Vagina (tissue), 2 donors: ENCODE results near the gene CD180. TPM values are rescaled to one million over a fixed set of nuclear protein-coding genes. Genes with fewer than 3 reads are reported as not detected.

Experiments
- DNase-seq, 2 donors: peaks; one replicate each; pipeline ENCODE4 v3.0.0-alpha.2; 2017; ENCODE audit errors: extremely low spot score in 2 of 2
- H3K27ac ChIP-seq: fragments of 200-600 bp; sonication (generic); one replicate; pipeline ENCODE4 v1.5.1; 2019
- H3K27me3 ChIP-seq: fragments of 200-600 bp; sonication (generic); one replicate; pipeline ENCODE4 v1.5.1; 2019
- H3K36me3 ChIP-seq, 2 donors: fragments of 200-600 bp; sonication (generic); one replicate each; pipeline ENCODE4 v1.5.1; 2017 to 2019
- H3K4me1 ChIP-seq: fragments of 200-600 bp; sonication (generic); one replicate; pipeline ENCODE4 v1.5.1; 2019
- H3K4me3 ChIP-seq, 2 donors: fragments of 200-600 bp; sonication (generic); 1 replicate in 1 of 2; 2 replicates in 1 of 2; pipeline ENCODE4 v1.5.1; 2016 to 2019
- H3K9me3 ChIP-seq: fragments of 200-600 bp; sonication (generic); one replicate; pipeline ENCODE4 v1.5.1; 2019
- CTCF ChIP-seq, 3 experiments: fragments of 450-650 bp in 2 of 3; fragments of 200-600 bp in 1 of 3; sonication (generic) in 1 of 3; IDR thresholded peaks; one replicate each; pipeline ENCODE4 v1.5.1; 2017 to 2019; ENCODE audit warnings: antibody characterized with exemption in 3 of 3, mild to moderate bottlenecking in 2 of 3, moderate library complexity in 2 of 3
- POLR2A ChIP-seq, 2 donors: fragments of 450-650 bp; IDR thresholded peaks; one replicate each; pipeline ENCODE4 v1.6.1; 2017; ENCODE audit warnings: antibody characterized with exemption in 2 of 2, mild to moderate bottlenecking in 2 of 2, moderate library complexity in 2 of 2
- POLR2AphosphoS5 ChIP-seq, 2 donors: sonication (generic); formaldehyde crosslinking; IDR thresholded peaks; one replicate each; pipeline ENCODE4 v1.9.0; 2017; ENCODE audit warnings: antibody characterized with exemption in 2 of 2, mild to moderate bottlenecking in 2 of 2, low read depth in 1 of 2; ENCODE audit not compliant: insufficient read depth in 1 of 2
- intact Hi-C: fragments of 100-400 bp; cut with DNase I; formaldehyde crosslinking; loops from one replicate; pipeline ENCODE4 v1.15.1; 2023
- total RNA-seq: library from RNA; depleted of rRNA; stranded (reverse); fragments of >200 nt; gene quantifications from one replicate; pipeline ENCODE4 v1.2.3, GENCODE V29; 2016

Gene CD180
- total RNA-seq, 1 donor from 2014 or later = 2.0 TPM

GRCh38 chr5:67243349-67243748 is 46.8 kb upstream of the CD180 start:
- Histone ChIP-seq H3K36me3 (no peaks in the 10 kb centered on the region), H3K27me3 (no peaks in the 10 kb centered on the region), H3K27ac (no peak overlapping the region), H3K9me3 (no peaks in the 10 kb centered on the region), H3K4me1 (peaks cover 65% of the 10 kb centered on the region), H3K4me3 (no peak overlapping the region)
- intact Hi-C loops = loop anchor here (10.0 kb wide), 1 partner anchor 1011 kb away; no protein-coding TSS in a partner anchor
- DNase-seq = no peak
- TF ChIP-seq POLR2A (IDR thresholded peaks at IDR 0.05) (no peak), POLR2AphosphoS5 (IDR thresholded peaks at IDR 0.05; ENCODE audit: insufficient read depth in 1 of 2, low read depth in 1 of 2) (no peak), CTCF (IDR thresholded peaks at IDR 0.05) (no peak)

- intact Hi-C loops = loop anchor here (10.0 kb wide), 1 partner anchor 1013 kb away; no protein-coding TSS in a partner anchor
- peaks cover 50% of the 10 kb centered on the region for H3K4me1 ChIP-seq
- H3K9me3 ChIP-seq = no peaks in the 10 kb centered on the region
- no peak for DNase-seq
- H3K4me3 ChIP-seq = no peak overlapping the region
- no peaks in the 10 kb centered on the region for H3K36me3 ChIP-seq
- TF ChIP-seq CTCF (IDR thresholded peaks at IDR 0.05) (no peak), POLR2A (IDR thresholded peaks at IDR 0.05) (no peak), POLR2AphosphoS5 (IDR thresholded peaks at IDR 0.05; ENCODE audit: insufficient read depth in 1 of 2, low read depth in 1 of 2) (no peak)
- H3K27ac ChIP-seq = no peak overlapping the region
- no peaks in the 10 kb centered on the region for H3K27me3 ChIP-seq
Measured at GRCh38 chr5:67241326-67241725, 44.7 kb upstream of the CD180 start.

- H3K27ac ChIP-seq = no peak overlapping the region
- no peaks in the 10 kb centered on the region for H3K36me3 ChIP-seq
- H3K4me1 ChIP-seq = peaks cover 45% of the 10 kb centered on the region
- no peaks in the 10 kb centered on the region for H3K9me3 ChIP-seq
- DNase-seq = peak in 1 of 2 donors; percentile 22
- H3K27me3 ChIP-seq = no peaks in the 10 kb centered on the region
- TF ChIP-seq CTCF (IDR thresholded peaks at IDR 0.05) (no peak), POLR2A (IDR thresholded peaks at IDR 0.05) (no peak), POLR2AphosphoS5 (IDR thresholded peaks at IDR 0.05; ENCODE audit: insufficient read depth in 1 of 2, low read depth in 1 of 2) (no peak)
- intact Hi-C loops = loop anchor here (10.0 kb wide), 1 partner anchor 1014 kb away; no protein-coding TSS in a partner anchor
- no peak overlapping the region for H3K4me3 ChIP-seq
Measured at GRCh38 chr5:67240846-67241245, 44.2 kb upstream of the CD180 start.

GRCh38 chr5:67240065-67240464 is 43.5 kb upstream of the CD180 start:
- Histone ChIP-seq H3K36me3 (no peaks in the 10 kb centered on the region), H3K4me1 (peaks cover 46% of the 10 kb centered on the region), H3K27me3 (no peaks in the 10 kb centered on the region), H3K4me3 (no peak overlapping the region), H3K9me3 (no peaks in the 10 kb centered on the region), H3K27ac (peak overlapping the region; percentile 42)
- intact Hi-C loops = loop anchor here (10.0 kb wide), 1 partner anchor 1015 kb away; no protein-coding TSS in a partner anchor
- TF ChIP-seq POLR2AphosphoS5 (IDR thresholded peaks at IDR 0.05; ENCODE audit: insufficient read depth in 1 of 2, low read depth in 1 of 2) = no peak
- TF ChIP-seq POLR2A (IDR thresholded peaks at IDR 0.05) = no peak
- TF ChIP-seq CTCF (IDR thresholded peaks at IDR 0.05) = no peak
- DNase-seq = no peak

GRCh38 chr5:67238191-67238590 is 41.6 kb upstream of the CD180 start:
- Histone ChIP-seq H3K36me3 (no peaks in the 10 kb centered on the region), H3K4me3 (no peak overlapping the region), H3K9me3 (no peaks in the 10 kb centered on the region), H3K4me1 (peaks cover 55% of the 10 kb centered on the region), H3K27ac (peak overlapping the region; percentile 42), H3K27me3 (no peaks in the 10 kb centered on the region)
- TF ChIP-seq CTCF (IDR thresholded peaks at IDR 0.05) = no peak
- TF ChIP-seq POLR2AphosphoS5 (IDR thresholded peaks at IDR 0.05; ENCODE audit: insufficient read depth in 1 of 2, low read depth in 1 of 2) = peak; percentile 31 to 52
- intact Hi-C loops = no loop called here
- no peak for DNase-seq
